H1 (cell line): Measurements from ENCODE around the gene KRR1. TPM values are rescaled to one million over a fixed set of nuclear protein-coding genes. Genes with fewer than 3 reads are reported as not detected.

ENCODE experiments used
- CTCF ChIA-PET: fragments of 300-600 bp; sonication (Branson Sonifier 250); formaldehyde crosslinking; loops from one replicate; lab custom pipeline; 2021; ENCODE audit not compliant: partially characterized antibody; lab: Charles Lee
- POLR2A ChIA-PET: fragments of 300-600 bp; sonication (Branson Sonifier 250); formaldehyde crosslinking; loops from one replicate; lab custom pipeline; 2021; ENCODE audit warnings: inconsistent platforms; ENCODE audit not compliant: partially characterized antibody; lab: Charles Lee
- DNase-seq, 2 experiments: peaks; one replicate each; pipeline versions ENCODE4 v3.0.0 to v3.0.0-alpha.2; 2010 to 2022; ENCODE audit warnings: low spot score in 2 of 2, low read depth in 1 of 2, mixed read lengths in 1 of 2
- FAIRE-seq: peaks from 2 replicates; lab custom pipeline; 2011; peaks lifted over from hg19 to GRCh38; lab: Jason Lieb, UNC
- H2AFZ ChIP-seq: 2 replicates; pipeline ENCODE4 v1.8.1; 2012; ENCODE audit warnings: low read length, inconsistent platforms
- H2AK5ac ChIP-seq: 2 replicates; pipeline ENCODE4 v1.6.1; 2013; ENCODE audit warnings: low read depth, low read length
- H2BK120ac ChIP-seq: replicated peaks from 2 replicates; pipeline ENCODE3; 2013; ENCODE audit warnings: low read depth, low read length, inconsistent platforms
- H2BK12ac ChIP-seq: 2 replicates; pipeline ENCODE4 v1.6.1; 2013; ENCODE audit warnings: low read depth, low read length
- H2BK15ac ChIP-seq: 2 replicates; pipeline ENCODE4 v1.6.1; 2013; ENCODE audit warnings: low read length
- H2BK20ac ChIP-seq: 2 replicates; pipeline ENCODE4 v1.6.1; 2013; ENCODE audit warnings: low read length
- H2BK5ac ChIP-seq: 2 replicates; pipeline ENCODE4 v1.6.1; 2013; ENCODE audit warnings: low read depth, low read length
- H3K14ac ChIP-seq: 2 replicates; pipeline ENCODE4 v1.6.1; 2013; ENCODE audit warnings: inconsistent platforms; ENCODE audit not compliant: insufficient read length
- H3K18ac ChIP-seq: 2 replicates; pipeline ENCODE4 v1.6.1; 2013; ENCODE audit warnings: low read length; ENCODE audit errors: extremely low read depth
- H3K23ac ChIP-seq: 2 replicates; pipeline ENCODE4 v1.6.1; 2013; ENCODE audit warnings: inconsistent platforms; ENCODE audit not compliant: insufficient read length
- H3K23me2 ChIP-seq: 2 replicates; pipeline ENCODE4 v1.6.1; 2013; ENCODE audit warnings: low read depth, low read length
- H3K27ac ChIP-seq: 2 replicates; pipeline ENCODE4 v1.6.1; 2011; ENCODE audit warnings: low read depth, low read length, inconsistent platforms
- H3K27me3 ChIP-seq, 4 experiments: replicated peaks in 1 of 4; 1 replicate in 1 of 4; 2 replicates in 3 of 4; pipeline versions ENCODE4 v1.6.1 to v1.8.1; 2011 to 2013; ENCODE audit warnings: low read length in 3 of 4, mild to moderate bottlenecking in 3 of 4, inconsistent platforms in 2 of 4, mixed read lengths in 2 of 4, moderate library complexity in 1 of 4; ENCODE audit not compliant: control insufficient read depth in 3 of 4, insufficient read depth in 3 of 4; ENCODE audit errors: extremely low read depth in 1 of 4
- H3K36me3 ChIP-seq, 4 experiments: 2 replicates each; pipeline versions ENCODE4 v1.6.1 to v1.8.1; 2011 to 2013; ENCODE audit warnings: mild to moderate bottlenecking in 4 of 4, low read length in 3 of 4, moderate library complexity in 2 of 4, control low read depth in 1 of 4, inconsistent platforms in 1 of 4; ENCODE audit not compliant: insufficient read depth in 4 of 4, control insufficient read depth in 2 of 4
- H3K4ac ChIP-seq: replicated peaks from 2 replicates; pipeline ENCODE3; 2013; ENCODE audit warnings: low read length, low read depth, mixed read lengths, inconsistent platforms; ENCODE audit not compliant: insufficient read length
- H3K4me1 ChIP-seq, 4 experiments: replicated peaks in 1 of 4; 1 replicate in 1 of 4; 2 replicates in 3 of 4; pipeline versions ENCODE4 v1.6.1 to v1.8.1; 2011 to 2013; ENCODE audit warnings: low read length in 3 of 4, inconsistent platforms in 2 of 4, mixed read lengths in 1 of 4; ENCODE audit not compliant: insufficient read depth in 4 of 4, control insufficient read depth in 3 of 4
- H3K4me2 ChIP-seq, 2 experiments: 2 replicates each; pipeline versions ENCODE4 v1.6.1 to v1.8.1; 2011 to 2013; ENCODE audit warnings: low read depth in 2 of 2, low read length in 2 of 2, control low read depth in 1 of 2, inconsistent platforms in 1 of 2, mild to moderate bottlenecking in 1 of 2; ENCODE audit not compliant: insufficient read depth in 1 of 2
- H3K4me3 ChIP-seq, 4 experiments: fragments of 200-600, 300-600 bp in 1 of 4; sonication (generic), shearing (Covaris generic), sonication (Bioruptor Twin) in 1 of 4; 2 replicates each; pipeline versions ENCODE4 v1.5.1 to v1.8.1; 2011 to 2016; ENCODE audit warnings: low read length in 4 of 4, low read depth in 3 of 4, control low read depth in 2 of 4, inconsistent platforms in 2 of 4, mild to moderate bottlenecking in 2 of 4, mixed read lengths in 1 of 4, moderate library complexity in 1 of 4; ENCODE audit not compliant: insufficient read depth in 2 of 4; ENCODE audit errors: extremely low read depth in 1 of 4
- H3K56ac ChIP-seq: replicated peaks from 2 replicates; pipeline ENCODE3; 2013; ENCODE audit warnings: low read depth, mild to moderate bottlenecking, mixed read lengths, low read length, inconsistent platforms; ENCODE audit not compliant: insufficient read length
- H3K79me1 ChIP-seq: 2 replicates; pipeline ENCODE4 v1.6.1; 2013; ENCODE audit warnings: low read depth, low read length, control low read depth
- H3K79me2 ChIP-seq, 2 experiments: 2 replicates each; pipeline versions ENCODE4 v1.6.1 to v1.8.1; 2012 to 2013; ENCODE audit warnings: low read length in 2 of 2, mild to moderate bottlenecking in 2 of 2, inconsistent platforms in 1 of 2; ENCODE audit not compliant: insufficient read depth in 2 of 2, control insufficient read depth in 1 of 2
- H3K9ac ChIP-seq, 4 experiments: replicated peaks in 1 of 4; 1 replicate in 1 of 4; 2 replicates in 3 of 4; pipeline versions ENCODE4 v1.6.1 to v1.8.1; 2011 to 2013; ENCODE audit warnings: low read depth in 3 of 4, low read length in 3 of 4, control low read depth in 2 of 4, mild to moderate bottlenecking in 2 of 4, moderate library complexity in 2 of 4, inconsistent platforms in 1 of 4; ENCODE audit errors: extremely low read depth in 1 of 4
- H3K9me3 ChIP-seq, 2 experiments: 2 replicates each; pipeline versions ENCODE4 v1.6.1 to v1.8.1; 2012 to 2013; ENCODE audit warnings: mild to moderate bottlenecking in 2 of 2, moderate library complexity in 2 of 2, control low read depth in 1 of 2, inconsistent platforms in 1 of 2, low read depth in 1 of 2, low read length in 1 of 2, mixed read lengths in 1 of 2; ENCODE audit not compliant: insufficient read depth in 2 of 2
- H4K20me1 ChIP-seq, 2 experiments: replicated peaks in 1 of 2; 2 replicates each; pipeline versions ENCODE3 to v1.8.1; 2011 to 2013; ENCODE audit warnings: inconsistent platforms in 2 of 2, low read length in 2 of 2, mild to moderate bottlenecking in 1 of 2; ENCODE audit not compliant: insufficient read depth in 2 of 2, control insufficient read depth in 1 of 2
- H4K5ac ChIP-seq: 2 replicates; pipeline ENCODE4 v1.6.1; 2013; ENCODE audit warnings: low read length, low read depth, mixed read lengths, inconsistent platforms; ENCODE audit not compliant: insufficient read length
- H4K8ac ChIP-seq: 2 replicates; pipeline ENCODE4 v1.8.0; 2013; ENCODE audit warnings: mild to moderate bottlenecking, moderate library complexity, low read length, inconsistent platforms; ENCODE audit not compliant: insufficient read depth; ENCODE audit errors: extremely low read depth
- H4K91ac ChIP-seq: replicated peaks from 2 replicates; pipeline ENCODE3; 2013; ENCODE audit warnings: low read length, mixed read lengths, inconsistent platforms; ENCODE audit not compliant: insufficient read length
- BRCA1 ChIP-seq: IDR thresholded peaks from 2 replicates; pipeline ENCODE4 v1.6.1; 2012; ENCODE audit warnings: low read depth, low read length, improper control_type of control experiment
- EP300 ChIP-seq, 2 experiments: IDR thresholded peaks; 1 replicate in 1 of 2; 2 replicates in 1 of 2; pipeline ENCODE4 v1.6.1; 2011 to 2012; ENCODE audit warnings: low read depth in 2 of 2, low read length in 2 of 2, mild to moderate bottlenecking in 2 of 2, borderline replicate concordance in 1 of 2, inconsistent platforms in 1 of 2, moderate library complexity in 1 of 2
- MAFK ChIP-seq: IDR thresholded peaks from 2 replicates; pipeline ENCODE4 v1.6.1; 2012; ENCODE audit warnings: low read depth, mild to moderate bottlenecking, improper control_type of control experiment, low read length
- PHF8 ChIP-seq: fragments of 200-600 bp; sonication (generic); conservative IDR thresholded peaks from 2 replicates; pipeline ENCODE4 v1.7.1; 2012; ENCODE audit warnings: low read depth, mild to moderate bottlenecking, inconsistent platforms, low read length, moderate library complexity
- YY1 ChIP-seq: IDR thresholded peaks from 2 replicates; pipeline ENCODE4 v1.6.1; 2011; ENCODE audit warnings: low read depth, mild to moderate bottlenecking, low read length
- WGBS, 2 experiments: shearing (Covaris generic) in 1 of 2; methylation state at CpG; one replicate each; pipeline versions ENCODE4 v1.1.6 to v1.1.7; 2013 to 2015; ENCODE audit warnings: low lambda C conversion rate in 2 of 2, mixed read lengths in 2 of 2, inconsistent platforms in 1 of 2, low coverage in 1 of 2, missing lambda C conversion rate in 1 of 2; ENCODE audit not compliant: insufficient replicate concordance in 2 of 2, insufficient coverage in 1 of 2, insufficient read length in 1 of 2; ENCODE audit errors: extremely low coverage in 1 of 2, missing lambda C conversion rate in 1 of 2; 5-methylcytosine and 5-hydroxymethylcytosine counted together
- polyA plus RNA-seq, 7 experiments: library from polyadenylated mRNA; depleted of rRNA in 3 of 7; stranded (reverse) in 5 of 7; unstranded in 2 of 7; fragments of >200 nt in 5 of 7; fragments of 200-250 nt in 2 of 7; gene quantifications; 1 replicate in 5 of 7; 2 replicates in 1 of 7; 4 replicates in 1 of 7; pipeline versions ENCODE4 v1.2.1 to v1.2.3, GENCODE V29; 2011 to 2013; ENCODE audit warnings: missing spikeins in 2 of 7, mixed read lengths in 2 of 7
- total RNA-seq: library from RNA; stranded (reverse); fragmentation: NEBNext Ultra II Directional; extraction: Animal tissue kit (Norgen Biotek cat#: 25700); gene quantifications from 2 replicates; pipeline ENCODE4 v1.2.1, GENCODE V29; 2021

The KRR1 gene
- total and polyA plus RNA-seq, 2 of the 8 experiments (the other 6 are each of a cell fraction or from before 2014, with no cell fraction given) = 6.1 to 80.1 TPM

DNA sequence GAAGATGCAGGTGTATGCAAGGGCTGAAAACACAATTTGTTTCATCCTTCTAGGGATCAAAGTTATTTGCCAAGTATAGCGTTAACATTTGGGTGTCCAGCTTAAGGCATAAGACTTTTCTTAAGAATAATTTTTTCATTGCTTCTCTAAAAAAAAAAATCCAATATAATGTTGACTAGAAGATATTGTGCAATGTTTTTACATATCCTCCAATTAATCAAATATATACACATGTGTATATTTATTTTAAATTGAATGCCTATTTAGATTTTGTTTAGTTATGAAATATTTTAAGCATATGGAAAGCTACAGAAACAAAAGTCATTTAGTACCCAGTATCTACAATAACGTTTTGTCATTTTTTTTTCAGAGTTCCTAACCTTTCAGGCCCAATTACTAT, 28.5 kb upstream of the KRR1 start:
- H2AFZ ChIP-seq = no peak overlapping the region
- no peak overlapping the region for H3K4me2 ChIP-seq
- H2BK120ac ChIP-seq = no peak overlapping the region
- no peak for FAIRE-seq
- no peak overlapping the region for H3K27ac ChIP-seq
- no peak overlapping the region for H2BK12ac ChIP-seq
- no peak for TF ChIP-seq BRCA1
- no peak for TF ChIP-seq MAFK
- TF ChIP-seq PHF8 = no peak
- TF ChIP-seq EP300 (IDR thresholded peaks at IDR 0.05; ENCODE audit: borderline replicate concordance in 1 of 2, low read depth in 2 of 2, low read length in 2 of 2) = no peak
- TF ChIP-seq YY1 = no peak
- TF ChIP-seq, all 59 proteins: peak for 0
- Histone ChIP-seq H2BK15ac (no peak overlapping the region), H3K23ac (no peak overlapping the region), H3K56ac (no peak overlapping the region), H4K8ac (no peak overlapping the region), H3K79me1 (no peaks in the 10 kb centered on the region), H2BK5ac (no peak overlapping the region), H4K91ac (no peak overlapping the region), H3K14ac (no peak overlapping the region), H4K20me1 (no peaks in the 10 kb centered on the region), H3K36me3 (no peaks in the 10 kb centered on the region), H3K79me2 (no peaks in the 10 kb centered on the region), H3K4ac (no peak overlapping the region), H3K4me1 (no peaks in the 10 kb centered on the region), H3K18ac (no peak overlapping the region), H3K4me3 (no peak overlapping the region), H3K23me2 (no peaks in the 10 kb centered on the region), H3K9ac (no peak overlapping the region), H3K9me3 (no peaks in the 10 kb centered on the region), H4K5ac (no peak overlapping the region), H2AK5ac (no peak overlapping the region), H2BK20ac (no peak overlapping the region), H3K27me3 (no peaks in the 10 kb centered on the region)
- WGBS, 2 experiments = 85% methylated on average over 2 of the region's 2 CpGs; no CpG with 5 or more reads in 1 of the 2 experiments
- POLR2A ChIA-PET = no interaction called here
- CTCF ChIA-PET = interaction anchor here (0.6 kb wide), 1 partner anchor 1112 kb away, joined by 4 read pairs; no protein-coding TSS in a partner anchor
- DNase-seq = no peak
